ENCODE measurements around the gene C1QL3. TPM values are rescaled to one million over a fixed set of nuclear protein-coding genes. Genes with fewer than 3 reads are reported as not detected.

The C1QL3 gene
- 0.35 and 0.39 TPM in 2 replicates for total RNA-seq

- no peak for DNase-seq (ENCODE audit: extremely low read depth, low read depth, low spot score)
Measured at GRCh38 chr10:16521311-16522016, at the start of gene C1QL3. Gene C1QL3, minus strand, starts transcription at chr10:16521879. Its CDS starts 814 bp downstream, at chr10:16521065.

GRCh38 chr10:16570731-16571130 lies 49.1 kb upstream of the C1QL3 start:
- no peak for DNase-seq (ENCODE audit: extremely low read depth, low read depth, low spot score)

GRCh38 chr10:16566202-16566805 lies 44.6 kb upstream of the C1QL3 start:
- no peak for DNase-seq (ENCODE audit: extremely low read depth, low read depth, low spot score)

GRCh38 chr10:16565604-16566003 lies 43.9 kb upstream of the C1QL3 start:
- peak; percentile 39 for DNase-seq (ENCODE audit: extremely low read depth, low read depth, low spot score)

GRCh38 chr10:16562891-16563290 lies 41.2 kb upstream of the C1QL3 start:
- no peak for DNase-seq (ENCODE audit: extremely low read depth, low read depth, low spot score)

GRCh38 chr10:16559236-16559773 lies 37.6 kb upstream of the C1QL3 start:
- no peak for DNase-seq (ENCODE audit: extremely low read depth, low read depth, low spot score)

GRCh38 chr10:16547973-16548372 lies 26.3 kb upstream of the C1QL3 start:
- no peak for DNase-seq (ENCODE audit: extremely low read depth, low read depth, low spot score)

- DNase-seq (ENCODE audit: extremely low read depth, low read depth, low spot score): peak; percentile 14
Measured at GRCh38 chr10:16545116-16545736, 23.5 kb upstream of the C1QL3 start.

- no peak for DNase-seq (ENCODE audit: extremely low read depth, low read depth, low spot score)
Measured at GRCh38 chr10:16544591-16544990, 22.9 kb upstream of the C1QL3 start.

GRCh38 chr10:16544099-16544498 lies 22.4 kb upstream of the C1QL3 start:
- no peak for DNase-seq (ENCODE audit: extremely low read depth, low read depth, low spot score)

- DNase-seq (ENCODE audit: extremely low read depth, low read depth, low spot score): no peak
Measured at GRCh38 chr10:16536155-16536554, 14.5 kb upstream of the C1QL3 start.

- no peak for DNase-seq (ENCODE audit: extremely low read depth, low read depth, low spot score)
Measured at GRCh38 chr10:16529853-16530252, 8.2 kb upstream of the C1QL3 start.

- DNase-seq (ENCODE audit: extremely low read depth, low read depth, low spot score): no peak
Measured at GRCh38 chr10:16527452-16527851, 5.8 kb upstream of the C1QL3 start.

- no peak for DNase-seq (ENCODE audit: extremely low read depth, low read depth, low spot score)
Measured at GRCh38 chr10:16520900-16521299, 779 bp downstream of the C1QL3 start.

GRCh38 chr10:16519908-16520861 lies 1.5 kb downstream of the C1QL3 start:
- no peak for DNase-seq (ENCODE audit: extremely low read depth, low read depth, low spot score)

GRCh38 chr10:16519250-16519907 lies 2.3 kb downstream of the C1QL3 start:
- DNase-seq (ENCODE audit: extremely low read depth, low read depth, low spot score): no peak

GRCh38 chr10:16518822-16519221 lies 2.9 kb downstream of the C1QL3 start:
- no peak for DNase-seq (ENCODE audit: extremely low read depth, low read depth, low spot score)

GRCh38 chr10:16510843-16511242 lies 10.8 kb downstream of the C1QL3 start:
- DNase-seq (ENCODE audit: extremely low read depth, low read depth, low spot score): no peak

GRCh38 chr10:16509996-16510395 lies 11.7 kb downstream of the C1QL3 start:
- no peak for DNase-seq (ENCODE audit: extremely low read depth, low read depth, low spot score)

GRCh38 chr10:16505161-16505560 lies 16.5 kb downstream of the C1QL3 start:
- DNase-seq (ENCODE audit: extremely low read depth, low read depth, low spot score): no peak
